UCSD-AML1 (cell line): ENCODE measurements around the gene LZTS2.
"Not testable (repeated sequence)": the region's sequence is repeated elsewhere in the genome, so short reads cannot be mapped to it uniquely, and the experiment has no call there.

ENCODE experiments used
- DNase-seq: peaks from one replicate; lab custom pipeline; 2025; ENCODE audit not compliant: unreplicated experiment; lab: John Stamatoyannopoulos, UW

LZTS2 gene, protein sequence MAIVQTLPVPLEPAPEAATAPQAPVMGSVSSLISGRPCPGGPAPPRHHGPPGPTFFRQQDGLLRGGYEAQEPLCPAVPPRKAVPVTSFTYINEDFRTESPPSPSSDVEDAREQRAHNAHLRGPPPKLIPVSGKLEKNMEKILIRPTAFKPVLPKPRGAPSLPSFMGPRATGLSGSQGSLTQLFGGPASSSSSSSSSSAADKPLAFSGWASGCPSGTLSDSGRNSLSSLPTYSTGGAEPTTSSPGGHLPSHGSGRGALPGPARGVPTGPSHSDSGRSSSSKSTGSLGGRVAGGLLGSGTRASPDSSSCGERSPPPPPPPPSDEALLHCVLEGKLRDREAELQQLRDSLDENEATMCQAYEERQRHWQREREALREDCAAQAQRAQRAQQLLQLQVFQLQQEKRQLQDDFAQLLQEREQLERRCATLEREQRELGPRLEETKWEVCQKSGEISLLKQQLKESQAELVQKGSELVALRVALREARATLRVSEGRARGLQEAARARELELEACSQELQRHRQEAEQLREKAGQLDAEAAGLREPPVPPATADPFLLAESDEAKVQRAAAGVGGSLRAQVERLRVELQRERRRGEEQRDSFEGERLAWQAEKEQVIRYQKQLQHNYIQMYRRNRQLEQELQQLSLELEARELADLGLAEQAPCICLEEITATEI

DNA sequence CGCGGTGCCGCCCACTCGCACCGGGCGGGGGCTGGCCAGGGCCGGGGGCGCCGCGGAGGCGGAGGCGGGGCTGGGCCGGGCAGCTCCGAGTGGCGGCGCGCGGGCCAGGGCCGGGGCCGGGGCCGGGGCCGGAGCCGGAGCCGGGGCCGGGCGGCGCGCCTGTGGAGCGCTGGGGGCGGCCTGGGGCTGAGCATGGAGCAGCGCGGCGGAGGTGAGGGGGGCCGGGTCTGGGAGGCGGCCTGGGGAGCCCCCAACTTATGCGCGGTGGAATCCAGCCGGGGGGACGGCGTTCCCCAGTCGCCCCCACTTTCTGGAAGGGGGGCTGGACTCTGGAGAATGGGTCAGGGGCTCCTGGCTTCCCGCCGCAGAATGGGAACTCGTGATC lies at the start of gene LZTS2:
TSS of gene LZTS2 (plus strand) at position 67 of the 385 bp plus-strand sequence. CDS start 2,731 bp downstream, outside the sequence.
- DNase-seq = no peak

DNA sequence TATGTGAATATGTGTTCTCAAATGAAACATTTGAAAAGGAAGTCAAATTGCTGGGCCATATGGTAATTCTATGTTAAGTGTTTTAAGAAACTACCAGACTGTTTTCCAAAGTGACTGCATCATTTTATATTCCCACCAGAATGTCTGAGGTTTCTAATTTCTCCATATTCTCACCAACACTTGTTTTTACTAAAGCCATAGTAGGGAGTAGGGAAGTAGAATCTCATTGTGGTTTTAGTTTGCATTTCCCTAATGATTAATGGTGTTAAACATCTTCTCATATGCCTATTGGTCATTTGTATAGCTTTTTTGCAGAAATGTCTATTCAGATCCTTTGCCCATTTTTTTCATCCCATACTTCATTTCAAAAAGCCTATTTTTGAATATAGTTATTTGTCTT lies 39.4 kb upstream of the LZTS2 start:
- no peak for DNase-seq

DNA sequence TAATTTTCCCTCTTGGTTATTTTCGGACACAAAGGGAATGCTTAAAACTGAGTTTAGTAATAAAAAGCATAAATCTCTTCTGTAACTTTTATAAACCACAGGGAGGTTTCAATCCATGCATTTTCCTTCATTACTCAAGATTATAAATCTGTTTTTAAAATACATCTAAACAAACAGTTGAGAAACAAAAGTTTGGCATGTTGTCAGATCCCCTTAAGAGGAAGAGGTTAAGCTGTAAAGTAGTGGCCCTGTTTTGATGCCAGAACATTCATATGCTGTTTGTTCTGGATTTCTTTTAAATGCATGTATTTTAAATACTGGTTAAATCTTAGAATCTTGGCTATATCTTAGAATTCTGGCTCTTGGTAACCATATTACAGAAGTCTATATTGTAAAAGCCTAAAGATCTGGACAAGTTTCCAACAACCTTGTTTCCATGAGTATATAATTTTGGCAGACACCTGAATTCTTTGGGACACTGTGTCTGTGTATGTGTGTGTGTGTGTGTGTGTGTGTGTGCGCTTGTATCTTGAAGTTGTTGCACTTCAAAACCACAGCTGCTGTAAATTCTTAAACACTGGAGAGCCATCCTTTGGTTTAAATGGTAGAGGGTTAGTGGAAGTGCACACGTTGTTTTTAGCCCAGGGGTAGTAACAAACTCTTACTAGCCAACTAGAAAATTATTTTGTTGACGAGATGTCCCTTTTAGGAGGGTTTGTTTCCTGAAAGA lies 37.1 kb upstream of the LZTS2 start:
- no peak for DNase-seq

DNA sequence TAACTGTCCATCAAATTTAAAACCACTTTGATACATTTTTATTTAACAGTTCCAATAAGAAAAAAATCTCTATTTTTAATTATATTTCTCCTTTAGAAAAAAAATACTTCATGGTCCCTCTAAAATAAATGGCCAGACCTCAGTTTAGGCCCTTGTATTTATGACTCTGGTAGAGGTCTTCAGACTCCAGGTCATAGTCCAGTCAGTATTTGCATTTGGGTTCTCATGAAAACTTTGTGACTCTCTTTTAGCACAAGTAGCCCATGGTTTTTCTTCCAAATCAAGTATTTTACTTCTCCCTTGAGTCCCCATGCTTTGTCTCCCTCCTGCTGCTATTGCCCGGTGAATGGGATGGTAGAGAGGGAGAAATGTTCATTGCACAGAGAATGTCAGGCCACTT lies 35.8 kb upstream of the LZTS2 start:
- no peak for DNase-seq

DNA sequence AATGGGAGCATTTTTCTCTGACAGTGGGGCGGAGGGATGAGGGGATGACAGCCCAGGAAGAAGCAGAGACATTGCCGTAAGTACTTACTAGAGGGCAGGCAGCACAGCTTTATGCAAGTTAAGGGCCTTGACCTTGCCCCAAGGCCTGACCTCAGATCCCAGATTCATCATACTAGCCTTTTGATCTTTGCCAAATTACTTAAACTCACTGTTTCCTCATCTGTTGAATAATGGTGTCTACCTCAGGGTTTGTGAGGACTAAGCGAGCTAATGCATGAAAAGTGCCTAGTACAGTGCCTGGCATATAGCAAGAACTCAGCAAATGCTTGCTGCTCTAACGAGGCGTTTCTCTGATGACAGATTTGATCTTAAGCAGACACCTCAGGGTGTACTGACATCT lies 33.8 kb upstream of the LZTS2 start:
- DNase-seq = no peak

DNA sequence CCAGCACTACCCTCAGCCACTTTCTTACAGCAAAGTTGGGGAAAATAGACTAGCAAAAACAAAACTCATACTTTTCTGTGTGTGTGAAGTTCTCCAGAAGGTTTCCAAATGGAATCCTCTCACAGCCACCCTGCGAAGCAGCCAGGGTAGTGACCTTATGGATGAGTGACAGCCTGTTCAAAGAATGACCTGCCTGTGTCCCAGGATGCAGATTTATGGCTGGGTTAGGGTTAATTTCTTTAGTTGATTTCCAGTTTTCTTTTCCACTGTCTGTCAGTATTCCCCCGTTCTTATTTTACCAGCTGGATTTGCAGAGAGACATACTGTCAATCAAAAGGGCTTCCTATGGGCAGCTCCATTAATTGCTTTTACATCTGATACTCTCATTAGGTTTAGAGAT lies 32.7 kb upstream of the LZTS2 start:
- no peak for DNase-seq

DNA sequence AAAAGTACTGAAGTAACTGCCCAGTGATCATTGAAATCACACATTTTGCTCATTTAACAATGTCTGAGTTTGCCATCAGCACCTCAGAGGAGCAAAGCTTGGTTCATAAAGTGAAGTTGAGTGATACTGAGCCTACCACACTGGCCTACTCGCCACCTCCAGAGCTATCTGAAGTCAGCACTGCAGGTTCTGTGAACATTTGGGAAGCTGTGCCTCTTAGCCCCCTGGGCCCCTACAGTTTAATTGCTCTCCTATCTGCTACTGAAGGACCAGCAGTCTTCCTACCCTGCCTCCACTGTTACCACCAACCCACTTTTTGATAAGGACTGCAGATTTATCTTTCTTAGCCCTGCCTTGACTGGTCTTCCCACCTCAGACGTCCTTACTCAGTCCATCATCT lies 32.3 kb upstream of the LZTS2 start:
- no peak for DNase-seq

DNA sequence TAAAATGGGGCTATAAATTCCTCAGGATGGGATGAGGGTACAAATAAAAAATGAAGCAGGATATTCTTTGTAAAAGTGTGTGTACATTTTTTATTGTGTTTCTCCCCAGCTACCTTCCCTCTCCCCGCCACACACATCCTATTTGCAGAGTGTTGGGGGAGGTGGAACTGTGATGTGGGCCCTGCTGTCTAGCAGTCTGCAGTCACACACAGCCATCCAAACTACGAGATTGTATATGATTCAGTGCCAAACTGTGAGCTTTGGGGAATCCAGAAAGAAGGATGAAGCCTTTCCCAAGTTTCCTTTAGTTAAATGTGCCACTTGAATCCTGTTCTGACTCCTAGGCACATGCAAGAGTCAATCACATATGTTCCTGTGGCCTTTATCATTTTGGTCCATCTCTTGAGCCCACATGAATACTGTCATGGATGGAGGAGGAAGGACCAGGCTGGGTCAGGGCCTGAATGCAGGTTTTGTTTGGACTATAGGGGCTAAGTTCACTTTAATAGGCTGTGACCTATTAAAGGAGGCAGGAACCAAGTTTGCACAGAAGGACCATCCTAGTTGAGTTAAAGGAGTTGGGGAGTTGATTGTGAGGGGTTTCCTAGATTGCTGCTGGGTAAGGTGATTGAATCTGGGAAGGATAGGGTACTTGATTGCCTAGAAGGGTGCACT lies 31.4 kb upstream of the LZTS2 start:
- no peak for DNase-seq

DNA sequence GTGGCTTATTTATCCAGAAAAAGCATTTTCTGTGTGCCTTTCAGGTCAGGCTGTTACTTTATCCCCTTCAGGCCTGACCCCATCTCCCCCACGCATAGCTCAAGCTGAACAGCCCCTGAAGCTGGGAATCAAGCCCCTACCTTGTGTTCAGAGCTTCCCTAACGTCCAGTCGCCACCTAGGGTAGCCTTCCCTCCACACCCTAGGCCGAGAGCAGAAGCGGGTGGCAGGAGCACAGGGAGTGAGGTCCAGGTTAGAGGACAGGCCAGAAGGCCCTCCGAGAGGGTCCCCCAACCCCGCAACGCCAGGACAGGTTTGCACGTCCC lies 30.8 kb upstream of the LZTS2 start:
- no peak for DNase-seq

DNA sequence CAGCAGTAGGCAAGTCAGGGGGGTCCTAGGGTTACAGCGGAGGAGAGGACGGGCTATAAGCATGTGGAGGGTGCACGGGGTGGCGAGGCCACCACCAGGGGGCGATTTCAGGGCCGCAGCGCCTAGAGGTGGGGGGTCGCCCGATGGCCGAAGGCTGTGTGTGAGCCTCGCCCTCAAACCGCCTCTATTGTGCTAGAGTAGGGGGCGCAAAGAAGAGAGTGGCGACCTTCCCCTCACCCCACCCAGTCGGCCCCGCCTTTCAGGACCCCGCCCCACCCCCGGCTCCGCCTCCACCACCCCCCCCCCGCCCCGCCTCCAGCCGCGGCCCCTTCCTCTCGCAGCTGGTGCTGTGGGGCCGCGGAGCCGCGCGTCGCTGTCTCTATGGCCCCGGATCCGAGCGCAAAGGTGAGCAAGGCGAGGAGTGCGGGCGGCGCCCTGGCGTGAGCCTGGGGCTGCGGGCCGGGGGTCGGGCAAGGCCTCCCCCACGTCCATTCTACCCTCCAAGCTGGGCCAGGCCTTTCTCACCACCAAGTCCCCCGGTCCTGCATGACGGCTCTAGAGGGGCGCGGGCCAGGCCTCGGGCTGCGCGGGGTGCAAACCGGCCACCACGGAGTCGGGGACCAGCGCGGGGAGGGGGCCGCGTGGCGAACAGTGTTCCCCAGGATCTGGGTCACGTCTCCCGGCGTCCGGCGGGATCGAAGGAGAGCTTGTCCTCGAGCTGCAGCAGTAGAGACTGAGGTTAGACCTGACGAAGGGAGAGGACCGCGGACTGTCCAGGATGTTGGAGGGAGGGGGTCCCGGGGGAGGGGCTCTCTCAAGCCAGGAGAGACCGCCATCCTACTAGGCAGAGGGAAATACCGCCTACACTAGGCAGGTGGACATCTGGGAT lies 30.2 kb upstream of the LZTS2 start, which contains the start of gene SEMA4G:
TSS of gene SEMA4G (plus strand) at position 318 of the 889 bp plus-strand sequence. CDS start 3,409 bp downstream, outside the sequence.
- DNase-seq = peak; percentile 18

DNA sequence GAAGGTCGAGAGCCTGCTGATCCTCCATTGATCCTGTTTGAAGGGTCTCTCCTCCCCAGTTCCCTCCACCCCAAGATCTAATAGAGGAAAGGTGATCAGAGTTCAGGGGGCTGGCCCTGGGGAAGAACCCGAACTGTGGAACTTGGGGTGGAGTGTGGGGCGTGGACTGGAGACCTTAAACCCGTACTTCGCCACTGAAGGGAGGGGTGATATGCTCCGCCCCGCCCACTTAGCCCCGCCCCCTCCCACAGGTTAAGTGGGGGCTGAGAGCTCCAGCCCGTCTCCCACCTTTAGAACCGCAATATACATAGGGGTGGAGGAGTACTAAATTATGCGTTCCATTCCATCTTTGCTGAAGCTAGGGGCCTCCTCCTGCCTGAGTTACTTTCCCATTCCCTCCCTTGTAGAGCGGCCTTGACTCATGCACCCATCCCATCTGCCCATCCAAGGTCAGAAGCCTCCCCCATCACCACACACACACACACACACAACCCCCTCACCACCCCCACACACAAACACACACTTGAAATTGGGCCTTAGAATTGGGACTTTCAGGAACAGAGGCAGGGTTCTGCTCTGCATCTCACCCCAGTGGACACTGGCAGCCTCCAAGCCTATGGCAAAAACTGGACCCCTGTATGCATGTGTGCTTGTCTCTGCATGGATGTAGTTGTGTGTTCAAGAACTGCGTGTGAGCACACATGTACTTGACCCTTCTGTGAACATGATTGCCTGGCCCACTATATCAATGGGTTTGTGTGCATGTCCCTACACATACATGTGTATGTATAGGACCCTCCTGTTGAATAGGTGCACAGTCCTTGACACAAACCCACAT lies 29.3 kb upstream of the LZTS2 start:
- DNase-seq = no peak

DNA sequence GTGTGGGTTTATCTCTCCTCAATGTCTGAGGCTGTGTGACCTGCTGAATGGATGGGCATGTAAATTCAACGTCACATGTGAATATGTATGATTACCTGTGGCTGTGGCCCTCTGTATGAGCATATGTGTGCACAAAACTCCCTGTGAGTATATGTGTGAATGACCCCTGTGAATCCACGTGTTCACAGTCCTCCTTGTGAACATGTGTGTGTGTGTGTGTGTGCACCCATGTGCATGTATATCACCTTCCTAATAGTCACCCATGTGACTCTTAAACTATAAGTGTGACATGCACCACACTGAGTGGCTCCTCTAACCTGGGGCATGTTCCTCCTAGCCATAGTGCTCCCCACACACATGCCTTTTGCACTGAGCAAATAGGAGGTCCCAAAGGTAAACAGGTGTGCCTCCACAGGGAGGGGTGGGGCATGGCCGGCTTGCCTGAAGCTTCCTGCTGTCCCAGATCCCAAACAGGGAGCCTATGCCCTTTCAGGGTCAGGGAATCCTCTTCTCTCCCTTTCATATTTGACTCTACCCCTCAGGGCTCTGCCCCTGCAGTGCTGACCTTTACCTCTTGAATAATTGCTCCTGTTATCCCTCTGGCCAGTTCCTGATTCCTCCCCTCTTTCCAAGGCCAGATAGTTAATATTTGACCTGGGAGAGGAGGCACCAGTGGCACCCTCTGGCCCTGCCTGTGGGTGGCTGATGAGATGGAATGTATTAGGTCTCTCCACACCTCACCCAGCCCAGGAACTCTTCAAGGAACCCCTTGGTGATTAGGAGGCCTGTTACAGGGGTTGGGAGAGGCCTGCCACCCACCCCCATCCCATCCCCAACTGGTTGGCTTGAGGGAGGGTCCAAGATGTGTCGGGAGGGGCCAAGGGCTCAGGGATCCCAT lies 28.4 kb upstream of the LZTS2 start:
- DNase-seq = no peak

DNA sequence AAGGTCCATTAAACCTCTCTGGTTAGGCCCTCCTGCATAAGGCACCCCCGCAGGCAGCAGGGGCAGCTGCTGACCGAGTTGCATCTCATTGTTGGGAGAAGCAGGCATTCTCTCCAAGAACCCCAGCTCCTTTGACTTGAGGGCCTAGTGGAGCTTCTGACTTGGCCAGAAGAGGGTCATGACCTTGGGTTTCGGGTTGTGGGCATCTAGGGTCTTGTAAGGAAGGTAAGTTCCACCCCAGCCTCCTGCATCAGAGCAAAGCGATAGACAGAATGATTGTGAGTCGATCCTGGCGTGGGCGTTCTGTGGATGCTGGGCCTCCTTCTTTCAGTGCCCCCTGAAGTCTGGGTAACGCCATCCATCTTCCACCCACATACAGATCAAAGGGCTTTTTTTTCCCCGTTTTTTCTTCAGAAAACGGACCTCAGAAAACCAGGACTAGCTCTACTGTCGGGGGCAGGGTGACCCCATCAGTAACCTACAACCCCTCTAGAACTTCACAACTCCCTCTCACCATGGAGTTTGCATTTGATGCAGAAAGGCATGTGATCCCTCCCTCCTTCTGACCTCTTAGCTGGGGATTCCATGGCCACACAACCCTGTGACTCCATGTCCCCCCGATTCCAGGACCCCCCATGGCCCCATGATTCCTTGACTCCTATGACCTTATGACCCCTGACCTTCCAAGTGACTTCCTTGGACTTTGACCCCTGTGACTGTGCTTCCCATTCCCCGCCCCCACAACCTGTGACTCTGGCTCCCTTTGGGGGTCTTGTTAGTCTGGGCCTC lies 27.3 kb upstream of the LZTS2 start:
- no peak for DNase-seq

DNA sequence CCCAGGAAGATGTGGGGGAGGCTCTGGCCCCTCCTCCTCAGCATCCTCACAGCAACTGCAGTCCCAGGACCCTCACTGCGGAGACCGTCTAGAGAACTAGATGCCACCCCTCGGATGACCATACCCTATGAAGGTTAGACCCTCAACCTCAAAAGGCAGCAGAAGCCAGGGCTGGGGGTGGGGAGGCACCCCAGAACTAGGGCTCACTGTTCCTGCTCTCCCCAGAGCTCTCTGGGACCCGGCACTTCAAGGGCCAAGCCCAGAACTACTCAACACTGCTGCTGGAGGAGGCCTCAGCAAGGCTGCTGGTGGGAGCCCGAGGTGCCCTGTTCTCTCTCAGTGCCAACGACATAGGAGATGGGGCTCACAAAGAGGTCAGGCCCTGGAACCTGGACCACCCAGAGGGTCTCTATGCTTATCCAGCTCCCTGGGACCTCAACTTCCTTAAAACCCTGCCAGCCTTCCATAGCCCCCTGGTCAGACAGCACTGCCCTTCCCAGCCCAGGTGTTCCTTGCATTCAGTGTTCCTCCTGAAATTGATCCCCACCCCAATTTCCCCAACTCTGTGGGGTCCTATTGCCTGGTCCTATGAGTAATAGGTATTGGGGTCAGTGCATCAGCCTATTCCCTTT lies 26.6 kb upstream of the LZTS2 start:
- no peak for DNase-seq

DNA sequence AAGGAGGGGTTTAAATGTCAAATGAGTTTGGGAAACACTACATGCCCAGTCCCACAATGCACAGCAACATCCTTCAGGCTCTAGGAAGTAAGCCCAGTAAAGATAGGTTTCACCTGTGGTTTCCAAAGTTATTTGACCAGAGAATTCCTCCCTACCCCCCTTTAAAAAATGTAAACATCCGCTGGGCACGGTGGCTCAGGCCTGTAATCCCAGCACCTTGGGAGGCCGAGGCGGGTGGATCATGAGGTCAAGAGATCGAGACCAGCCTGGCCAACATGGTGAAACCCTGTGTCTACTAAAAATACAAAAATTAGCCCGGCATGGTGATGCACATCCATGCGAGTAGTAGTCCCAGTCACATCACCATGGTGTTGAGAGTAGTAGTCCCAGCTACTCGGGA lies 24.2 kb upstream of the LZTS2 start:
- not testable (repeated sequence) for DNase-seq

DNA sequence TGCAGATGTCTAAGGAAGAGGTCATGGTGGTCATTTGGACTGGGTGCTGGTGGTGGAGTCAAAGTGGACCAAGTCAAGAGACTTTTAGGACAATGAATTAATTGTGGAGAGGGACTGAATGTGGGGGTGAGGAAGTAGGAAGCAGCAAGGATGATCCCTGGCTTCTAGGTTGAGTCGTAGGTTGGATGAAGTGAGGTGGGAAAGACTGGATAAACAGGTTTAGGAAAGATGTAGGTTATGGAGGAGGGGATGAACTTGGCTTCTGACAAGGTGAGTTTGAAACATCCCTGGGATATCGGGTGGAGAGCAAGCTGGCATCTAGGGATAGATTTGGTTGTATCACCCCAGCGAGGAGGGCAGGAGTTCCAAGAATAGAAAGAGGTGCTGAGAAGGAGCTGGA lies 22.7 kb upstream of the LZTS2 start:
- no peak for DNase-seq

DNA sequence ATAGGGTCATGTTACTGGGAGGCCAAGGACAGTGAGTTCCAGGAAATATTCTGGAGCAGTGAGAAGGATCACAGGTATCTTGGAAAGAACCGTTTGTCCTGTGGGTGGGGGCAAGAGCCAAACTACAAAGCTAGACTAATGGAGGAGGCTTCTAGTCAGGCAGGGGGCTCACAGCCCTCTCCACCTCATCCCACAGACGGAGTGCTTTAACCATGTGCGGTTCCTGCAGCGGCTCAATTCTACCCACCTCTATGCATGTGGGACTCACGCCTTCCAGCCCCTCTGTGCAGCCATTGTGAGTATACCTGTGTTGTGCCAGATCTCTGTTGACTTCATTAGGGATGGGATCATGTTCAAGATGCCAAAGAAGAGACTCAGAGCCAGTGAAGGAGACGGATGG lies 22.2 kb upstream of the LZTS2 start:
- no peak for DNase-seq
